ENCODE results near the gene MRPL53. TPM values are rescaled to one million over a fixed set of nuclear protein-coding genes. Genes with fewer than 3 reads are reported as not detected.

The MRPL53 gene
- total and polyA plus RNA-seq, 2 of the 13 experiments (the other 11 are each of a cell fraction or from before 2014, with no cell fraction given) = 34.3 to 51.9 TPM

- peak in 1 of 2 experiments; percentile 82; a peak in 2 of 4 replicates for TF ChIP-seq KLF16 (CRISPR knock-in tag; IDR thresholded peaks at IDR 0.05)
- TF ChIP-seq IKZF5 (CRISPR knock-in tag; IDR thresholded peaks at IDR 0.05) = no peak
- peak; percentile 72 for TF ChIP-seq ZNF891 (CRISPR knock-in tag; IDR thresholded peaks at IDR 0.05)
- no peak for TF ChIP-seq ZNF546 (CRISPR knock-in tag; conservative IDR thresholded peaks at IDR 0.05)
- no peak for TF ChIP-seq ZNF207 (IDR thresholded peaks at IDR 0.05; ENCODE audit: borderline replicate concordance)
- TF ChIP-seq ZNF235 (CRISPR knock-in tag; IDR thresholded peaks at IDR 0.05; ENCODE audit: borderline replicate concordance) = no peak
- TF ChIP-seq CBFB (CRISPR knock-in tag; IDR thresholded peaks at IDR 0.05) = peak; percentile 49
- TF ChIP-seq FOXO4 (CRISPR knock-in tag; conservative IDR thresholded peaks at IDR 0.05) = no peak
- no peak for TF ChIP-seq KDM3A (CRISPR knock-in tag; IDR thresholded peaks at IDR 0.05; ENCODE audit: low read depth)
- no peak for TF ChIP-seq ZBTB49 (CRISPR knock-in tag; IDR thresholded peaks at IDR 0.05; ENCODE audit: borderline replicate concordance)
- 0 out of 2 replicates have a peak, but pooled peaks have one; percentile 81 for TF ChIP-seq PCBP1 (IDR thresholded peaks at IDR 0.05; ENCODE audit: borderline replicate concordance, low read depth, low read length)
- TF ChIP-seq NONO (IDR thresholded peaks at IDR 0.05) = no peak
- TF ChIP-seq NONO (CRISPR knock-in tag; conservative IDR thresholded peaks at IDR 0.05) = peak; percentile 46; the same call in 1 of the 2 replicates
- no peak for TF ChIP-seq BRCA1 (CRISPR knock-in tag; IDR thresholded peaks at IDR 0.05)
- TF ChIP-seq ZNF761 (CRISPR knock-in tag; conservative IDR thresholded peaks at IDR 0.05) = peak; percentile 70
- no peak for TF ChIP-seq ZNF749 (CRISPR knock-in tag; IDR thresholded peaks at IDR 0.05; ENCODE audit: borderline replicate concordance)
- no peak for TF ChIP-seq SP1 (IDR thresholded peaks at IDR 0.05)
- TF ChIP-seq SP1 (CRISPR knock-in tag; IDR thresholded peaks at IDR 0.05) = peak; percentile 77
- 0 out of 2 replicates have a peak, but pooled peaks have one; percentile 58 for TF ChIP-seq SNAI1 (CRISPR knock-in tag; IDR thresholded peaks at IDR 0.05; ENCODE audit: borderline replicate concordance)
- no peak for TF ChIP-seq ZNF660 (CRISPR knock-in tag; IDR thresholded peaks at IDR 0.05; ENCODE audit: borderline replicate concordance, low read depth)
- TF ChIP-seq HMGXB4 (CRISPR knock-in tag; IDR thresholded peaks at IDR 0.05; ENCODE audit: borderline replicate concordance in 1 of 2, low read depth in 1 of 2) = peak in 1 of 2 experiments; percentile 39; a peak in 3 of 4 replicates
- TF ChIP-seq NFATC3 (CRISPR knock-in tag; IDR thresholded peaks at IDR 0.05) = no peak
Observed at GRCh38 chr2:74457549-74458131, 14.8 kb downstream of the MRPL53 start (continued).

All from HepG2 (cell line).